Osteoblast (primary cell): ENCODE results near the gene PRAF2. TPM values are rescaled to one million over a fixed set of nuclear protein-coding genes. Genes with fewer than 3 reads are reported as not detected.
A peak's percentile ranks its signal among the peaks of the same experiment; 100 is the strongest.

ENCODE experiments used
- DNase-seq: peaks from one replicate; pipeline ENCODE4 v3.0.0; 2011; ENCODE audit warnings: low spot score, mixed read lengths; ENCODE audit not compliant: insufficient read length; ENCODE audit errors: missing footprints
- H2AFZ ChIP-seq: 2 replicates; pipeline ENCODE4 v1.6.0; 2011; ENCODE audit warnings: mild to moderate bottlenecking, low read length
- H3K27ac ChIP-seq: 2 replicates; pipeline ENCODE4 v1.5.1; 2011; ENCODE audit warnings: mild to moderate bottlenecking, low read depth, low read length, moderate library complexity
- H3K27me3 ChIP-seq: 2 replicates; pipeline ENCODE4 v1.6.0; 2012; ENCODE audit warnings: mild to moderate bottlenecking, control low read depth, inconsistent platforms, low read length, moderate library complexity; ENCODE audit not compliant: insufficient read depth
- H3K36me3 ChIP-seq: 2 replicates; pipeline ENCODE4 v1.5.1; 2011; ENCODE audit warnings: mild to moderate bottlenecking, low read length, control low read depth, moderate library complexity; ENCODE audit not compliant: insufficient read depth
- H3K4me1 ChIP-seq: 2 replicates; pipeline ENCODE4 v1.5.1; 2011; ENCODE audit warnings: mild to moderate bottlenecking, low read length, control low read depth, moderate library complexity; ENCODE audit not compliant: insufficient read depth
- H3K4me2 ChIP-seq: 2 replicates; pipeline ENCODE4 v1.6.0; 2011; ENCODE audit warnings: mild to moderate bottlenecking, low read length; ENCODE audit not compliant: insufficient read depth
- H3K4me3 ChIP-seq: fragments of 200-600 bp; sonication (generic); 3 replicates; pipeline ENCODE4 v1.5.1; 2012; ENCODE audit warnings: mild to moderate bottlenecking, low read length, inconsistent platforms; ENCODE audit not compliant: insufficient read depth
- H3K79me2 ChIP-seq: 2 replicates; pipeline ENCODE4 v1.6.0; 2012; ENCODE audit warnings: mild to moderate bottlenecking, low read length, control low read depth, inconsistent platforms; ENCODE audit not compliant: insufficient read depth
- H3K9me3 ChIP-seq: 2 replicates; pipeline ENCODE4 v1.5.1; 2011; ENCODE audit warnings: low read depth, low read length, control low read depth
- H4K20me1 ChIP-seq: 2 replicates; pipeline ENCODE4 v1.6.0; 2012; ENCODE audit warnings: mild to moderate bottlenecking, low read length, control low read depth; ENCODE audit not compliant: insufficient read depth
- total RNA-seq: library from RNA; depleted of rRNA; stranded (reverse); fragments of >200 nt; gene quantifications from 2 replicates; pipeline ENCODE4 v1.2.3, GENCODE V29; 2012
- TF ChIP-seq, protein P1 (sequence below): IDR thresholded peaks from 2 replicates; pipeline ENCODE4 v1.5.1; 2011; ENCODE audit warnings: mild to moderate bottlenecking, low read depth, low read length, moderate library complexity; ENCODE audit errors: extremely low read depth

The PRAF2 gene
- total RNA-seq, 1 donor: 12.3 TPM

DNA sequence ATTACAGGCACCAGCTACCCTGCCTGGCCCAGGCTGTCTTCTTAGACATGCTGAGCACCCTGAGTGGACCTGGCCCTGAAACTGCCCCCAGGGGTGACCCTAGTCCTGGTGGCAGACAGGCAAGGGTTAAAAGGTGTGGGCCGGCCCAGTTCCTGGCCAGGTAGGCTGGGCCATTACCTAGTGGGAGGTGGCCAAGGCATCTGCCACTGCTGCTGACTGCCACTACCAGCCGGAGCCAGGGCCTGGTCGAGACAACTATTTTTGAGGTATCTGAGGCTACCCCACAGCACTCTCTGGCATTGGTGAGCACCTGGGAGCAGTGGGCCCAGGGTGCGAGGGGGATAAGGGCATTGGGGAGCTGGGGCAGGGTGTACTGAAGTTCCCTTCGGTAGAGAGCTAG, 15.0 kb downstream of the PRAF2 start, which contains the start of gene CCDC120:
TSS of gene CCDC120 (plus strand) at position 206 of the 400 bp plus-strand sequence. CDS start 3,043 bp downstream, outside the sequence.
- H3K27ac ChIP-seq: no peak within 1 kb of the TSS
- no peak within 1 kb of the TSS for H2AFZ ChIP-seq
- DNase-seq: peak; percentile 46
- H4K20me1 ChIP-seq: no peaks in the 10 kb centered on the region
- TF ChIP-seq, protein P1, sequence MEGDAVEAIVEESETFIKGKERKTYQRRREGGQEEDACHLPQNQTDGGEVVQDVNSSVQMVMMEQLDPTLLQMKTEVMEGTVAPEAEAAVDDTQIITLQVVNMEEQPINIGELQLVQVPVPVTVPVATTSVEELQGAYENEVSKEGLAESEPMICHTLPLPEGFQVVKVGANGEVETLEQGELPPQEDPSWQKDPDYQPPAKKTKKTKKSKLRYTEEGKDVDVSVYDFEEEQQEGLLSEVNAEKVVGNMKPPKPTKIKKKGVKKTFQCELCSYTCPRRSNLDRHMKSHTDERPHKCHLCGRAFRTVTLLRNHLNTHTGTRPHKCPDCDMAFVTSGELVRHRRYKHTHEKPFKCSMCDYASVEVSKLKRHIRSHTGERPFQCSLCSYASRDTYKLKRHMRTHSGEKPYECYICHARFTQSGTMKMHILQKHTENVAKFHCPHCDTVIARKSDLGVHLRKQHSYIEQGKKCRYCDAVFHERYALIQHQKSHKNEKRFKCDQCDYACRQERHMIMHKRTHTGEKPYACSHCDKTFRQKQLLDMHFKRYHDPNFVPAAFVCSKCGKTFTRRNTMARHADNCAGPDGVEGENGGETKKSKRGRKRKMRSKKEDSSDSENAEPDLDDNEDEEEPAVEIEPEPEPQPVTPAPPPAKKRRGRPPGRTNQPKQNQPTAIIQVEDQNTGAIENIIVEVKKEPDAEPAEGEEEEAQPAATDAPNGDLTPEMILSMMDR: no peak
- no peaks in the 10 kb centered on the region for H3K79me2 ChIP-seq
- H3K4me3 ChIP-seq: no peak within 1 kb of the TSS
- H3K36me3 ChIP-seq: no peaks in the 10 kb centered on the region
- H3K27me3 ChIP-seq: no peaks in the 10 kb centered on the region
- no peak within 1 kb of the TSS for H3K4me2 ChIP-seq
- no peaks in the 10 kb centered on the region for H3K9me3 ChIP-seq
- no peaks in the 10 kb centered on the region for H3K4me1 ChIP-seq

DNA sequence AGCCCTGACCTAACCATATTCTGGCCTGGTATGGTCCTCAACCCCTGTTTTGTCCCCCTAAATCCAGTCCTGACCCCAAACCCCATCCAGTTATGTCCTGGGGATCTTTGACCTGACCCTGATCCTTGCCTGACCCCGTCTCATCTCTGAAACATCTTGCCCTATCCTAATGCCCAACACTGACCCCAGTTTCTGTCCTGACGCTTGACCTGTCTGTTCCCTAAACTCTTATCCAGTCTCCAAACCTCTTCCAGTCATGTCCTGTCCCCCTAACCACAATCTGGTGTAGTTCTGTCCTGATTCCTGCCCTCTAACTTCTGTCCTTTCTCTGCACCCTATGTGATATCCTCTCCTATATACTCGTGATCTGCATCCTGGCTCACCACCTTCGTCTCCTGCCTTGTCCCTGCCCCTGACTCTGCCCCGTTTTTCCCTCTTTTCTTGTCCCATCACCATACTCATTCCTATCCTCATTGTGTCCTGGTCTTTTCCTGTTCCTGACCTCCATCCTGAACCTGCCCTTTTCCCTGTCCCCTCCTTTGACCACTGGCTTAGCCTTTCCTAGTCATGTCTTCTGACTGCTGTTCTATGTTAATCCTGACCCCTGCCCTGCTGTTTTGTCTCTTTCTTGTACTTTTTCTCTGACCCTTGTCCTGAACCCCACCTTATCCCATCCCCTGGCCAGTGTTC, 19.6 kb downstream of the PRAF2 start:
- no peak overlapping the region for H2AFZ ChIP-seq
- TF ChIP-seq, protein P1: no peak

DNA sequence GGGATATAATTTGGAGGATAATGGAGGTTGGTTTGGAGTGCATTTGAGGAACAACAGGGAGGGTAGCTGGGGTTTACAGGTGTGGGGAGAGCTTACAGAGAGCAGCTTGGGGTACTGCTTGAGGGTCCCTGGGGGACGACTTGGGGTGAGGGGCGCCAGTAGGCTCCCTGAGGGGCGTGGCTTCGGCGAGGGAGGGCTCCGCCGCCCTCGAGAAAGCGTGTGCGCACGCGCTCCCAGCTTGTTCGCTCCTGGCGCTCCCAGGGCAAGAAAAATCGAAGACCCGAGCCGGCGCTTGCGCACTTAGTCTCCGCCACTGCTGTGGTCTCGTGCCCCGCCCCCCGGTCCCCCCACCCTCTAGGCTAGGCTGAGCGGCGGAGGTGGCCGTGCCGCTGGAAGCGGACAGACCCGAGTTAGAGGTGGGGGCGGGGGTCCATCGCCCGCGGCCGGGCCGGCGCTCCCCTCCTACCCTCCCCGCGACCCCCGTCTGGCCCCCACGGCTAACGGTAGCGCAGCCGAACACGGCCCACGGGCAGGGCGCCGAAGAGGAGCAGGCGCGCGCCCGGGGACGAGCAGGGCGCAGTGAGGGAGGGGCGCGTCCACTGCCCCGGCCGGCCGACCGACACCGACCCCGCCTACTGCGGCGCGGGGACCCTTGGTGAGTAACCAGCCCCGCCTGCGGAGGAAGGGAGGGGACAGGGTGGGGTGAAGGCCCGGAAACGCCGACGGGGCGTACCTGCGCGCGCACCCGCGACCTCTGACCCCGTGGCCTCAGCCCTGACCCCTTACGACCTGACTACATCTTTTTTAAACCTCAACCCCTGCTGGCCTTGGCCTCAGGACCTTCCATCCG, 20.4 kb downstream of the PRAF2 start:
- Histone ChIP-seq H3K27ac (no peak overlapping the region), H4K20me1 (no peaks in the 10 kb centered on the region), H3K27me3 (peaks cover 3% of the 10 kb centered on the region), H3K9me3 (no peaks in the 10 kb centered on the region), H3K36me3 (no peaks in the 10 kb centered on the region), H3K79me2 (no peaks in the 10 kb centered on the region), H3K4me1 (no peaks in the 10 kb centered on the region), H3K4me2 (peak overlapping the region; percentile 55), H3K4me3 (peak overlapping the region; percentile 71), H2AFZ (peak overlapping the region; percentile 41)
- peak; percentile 92 for DNase-seq
- TF ChIP-seq, protein P1: no peak

More for the DNA sequence above, 19.6 kb downstream of the PRAF2 start:
- Histone ChIP-seq H3K27me3 (peaks cover 3% of the 10 kb centered on the region), H3K4me3 (peak overlapping the region; percentile 71), H3K27ac (no peak overlapping the region), H3K9me3 (no peaks in the 10 kb centered on the region), H4K20me1 (no peaks in the 10 kb centered on the region), H3K36me3 (no peaks in the 10 kb centered on the region), H3K4me2 (peak overlapping the region; percentile 55), H3K4me1 (no peaks in the 10 kb centered on the region), H3K79me2 (no peaks in the 10 kb centered on the region)
- DNase-seq: peak; percentile 63

DNA sequence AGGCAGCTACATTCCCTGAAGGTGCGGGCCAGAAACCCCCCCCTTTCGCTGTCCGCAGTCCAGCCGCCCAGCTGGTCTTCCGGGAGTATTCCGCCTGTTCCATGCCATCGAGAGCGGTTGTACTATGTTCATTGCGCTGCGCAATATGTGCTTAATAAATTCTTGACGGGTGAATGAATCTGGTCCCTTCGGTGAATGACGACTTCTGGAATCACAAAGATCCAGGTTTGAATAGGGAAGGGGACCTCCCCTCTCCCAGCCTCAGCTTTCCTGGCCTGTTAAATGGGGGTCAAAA, 29.9 kb downstream of the PRAF2 start:
- peak overlapping the region; percentile 31 for H3K4me3 ChIP-seq
- H3K27ac ChIP-seq: no peak overlapping the region
- H3K27me3 ChIP-seq: no peaks in the 10 kb centered on the region
- H2AFZ ChIP-seq: peak overlapping the region; percentile 60
- TF ChIP-seq, protein P1: no peak
- H3K4me2 ChIP-seq: peak overlapping the region; percentile 39
- peaks cover 8% of the 10 kb centered on the region for H3K4me1 ChIP-seq
- H3K9me3 ChIP-seq: no peaks in the 10 kb centered on the region
- H3K36me3 ChIP-seq: peaks cover 8% of the 10 kb centered on the region
- no peak for DNase-seq
- peaks cover 27% of the 10 kb centered on the region for H3K79me2 ChIP-seq
- no peaks in the 10 kb centered on the region for H4K20me1 ChIP-seq
